Fibroblast of upper back skin (primary cell): Measurements from ENCODE around the gene SNX33.
A peak's percentile ranks its signal among the peaks of the same experiment; 100 is the strongest.
"Not testable (repeated sequence)": the region's sequence is repeated elsewhere in the genome, so short reads cannot be mapped to it uniquely, and the experiment has no call there.

Experiments used
- DNase-seq: peaks from one replicate; pipeline ENCODE4 v3.0.0-alpha.2; 2013

SNX33 gene

GRCh38 chr15:75702436-75702835 is 54.7 kb downstream of the SNX33 start:
- DNase-seq, result no peak

GRCh38 chr15:75703440-75704262 is 55.9 kb downstream of the SNX33 start:
- DNase-seq, result not testable (repeated sequence)

- no peak for DNase-seq
These were observed 56.5 kb downstream of the SNX33 start for GRCh38 chr15:75704263-75704615.

GRCh38 chr15:75704618-75705017 is 56.9 kb downstream of the SNX33 start:
- DNase-seq, result no peak

- DNase-seq, result not testable (repeated sequence)
These were observed 57.7 kb downstream of the SNX33 start for GRCh38 chr15:75705375-75705774.

- peak; percentile 14 for DNase-seq
These were observed 58.4 kb downstream of the SNX33 start for GRCh38 chr15:75705854-75706681.

- DNase-seq, result peak; percentile 25
These were observed 58.9 kb downstream of the SNX33 start for GRCh38 chr15:75706682-75706954.

GRCh38 chr15:75709458-75709857 is 61.7 kb downstream of the SNX33 start:
- peak; percentile 40 for DNase-seq

- DNase-seq, result not testable (repeated sequence)
These were observed 63.2 kb downstream of the SNX33 start for GRCh38 chr15:75710874-75711273.

- DNase-seq, result peak; percentile 62
These were observed 63.8 kb downstream of the SNX33 start for GRCh38 chr15:75711495-75711894.
